NCI-H146 (cell line): ENCODE measurements around the gene SYNJ2.

Experiments used
- DNase-seq: peaks from one replicate; lab custom pipeline; 2025; lab: John Stamatoyannopoulos, UW

The SYNJ2 gene

GRCh38 chr6:158011478-158011920 lies 29.8 kb downstream of the SYNJ2 start:
- DNase-seq = peak; percentile 53

- DNase-seq = no peak
These were observed 30.4 kb downstream of the SYNJ2 start for GRCh38 chr6:158011980-158012566.

- DNase-seq = no peak
These were observed 32.3 kb downstream of the SYNJ2 start for GRCh38 chr6:158013904-158014504.

GRCh38 chr6:158014505-158015187 lies 33.0 kb downstream of the SYNJ2 start:
- no peak for DNase-seq

- DNase-seq = no peak
These were observed 33.5 kb downstream of the SYNJ2 start for GRCh38 chr6:158015188-158015506.

- DNase-seq = no peak
These were observed 35.1 kb downstream of the SYNJ2 start for GRCh38 chr6:158016571-158017383.

GRCh38 chr6:158017621-158018040 lies 36.0 kb downstream of the SYNJ2 start:
- DNase-seq = no peak

GRCh38 chr6:158018041-158018771 lies 36.5 kb downstream of the SYNJ2 start:
- no peak for DNase-seq

GRCh38 chr6:158018851-158019361 lies 37.2 kb downstream of the SYNJ2 start:
- no peak for DNase-seq

- no peak for DNase-seq
These were observed 37.8 kb downstream of the SYNJ2 start for GRCh38 chr6:158019416-158019815.

- no peak for DNase-seq
These were observed 38.6 kb downstream of the SYNJ2 start for GRCh38 chr6:158020272-158020711.

- DNase-seq = no peak
These were observed 39.1 kb downstream of the SYNJ2 start for GRCh38 chr6:158020811-158021210.

- DNase-seq = no peak
These were observed 39.7 kb downstream of the SYNJ2 start for GRCh38 chr6:158021376-158021775.

GRCh38 chr6:158021814-158022748 lies 40.4 kb downstream of the SYNJ2 start:
- DNase-seq = no peak

GRCh38 chr6:158022749-158023596 lies 41.3 kb downstream of the SYNJ2 start:
- no peak for DNase-seq

- peak; percentile 77 for DNase-seq
These were observed 41.9 kb downstream of the SYNJ2 start for GRCh38 chr6:158023597-158023939.

GRCh38 chr6:158024566-158025297 lies 43.1 kb downstream of the SYNJ2 start:
- no peak for DNase-seq

GRCh38 chr6:158026054-158026900 lies 44.6 kb downstream of the SYNJ2 start:
- DNase-seq = peak; percentile 46
